Mucosa of descending colon (tissue), 3 donors: ENCODE data around the gene ANKRD33. TPM values are rescaled to one million over a fixed set of nuclear protein-coding genes. Genes with fewer than 3 reads are reported as not detected.

Experiments
- ATAC-seq: fragments of 200-7000 bp; cut with Tn5 transposase; one replicate; pipeline ENCODE4 v1.9.1; 2020; ENCODE audit warnings: mild to moderate bottlenecking, moderate library complexity
- DNase-seq, 3 donors: peaks; one replicate each; pipeline ENCODE4 v3.0.0-alpha.2; 2020
- H3K36me3 ChIP-seq: fragments of 200-600 bp; one replicate; pipeline ENCODE4 v1.8.0; 2021; ENCODE audit warnings: low read depth, mild to moderate bottlenecking
- H3K4me1 ChIP-seq: fragments of 200-600 bp; one replicate; pipeline ENCODE4 v1.8.0; 2021; ENCODE audit warnings: low read depth, mild to moderate bottlenecking
- H3K4me3 ChIP-seq: fragments of 200-600 bp; one replicate; pipeline ENCODE4 v1.8.0; 2021; ENCODE audit warnings: mild to moderate bottlenecking
- H3K9me3 ChIP-seq: fragments of 200-600 bp; one replicate; pipeline ENCODE4 v1.8.0; 2021; ENCODE audit warnings: mild to moderate bottlenecking
- intact Hi-C, 2 donors: fragments of 100-400 bp; cut with DNase I in 1 of 2; cut with micrococcal nuclease in 1 of 2; formaldehyde crosslinking; loops; one replicate each; pipeline versions ENCODE4 v1.11.0 to v1.11.1; 2022; cut with DNase I, micrococcal nuclease
- total RNA-seq, 3 donors: library from RNA; stranded (reverse); fragmentation: NEBNext Ultra II Directional in 2 of 3; extraction: Animal tissue kit (Norgen Biotek cat#: 25700) in 2 of 3; gene quantifications; one replicate each; pipeline versions ENCODE4 v1.2.1 to v1.2.4, GENCODE V29; 2021 to 2023
- TF ChIP-seq, protein P1 (sequence below): fragments of 200-600 bp; IDR thresholded peaks from one replicate; pipeline ENCODE4 v1.8.0; 2022; ENCODE audit warnings: antibody characterized with exemption, mild to moderate bottlenecking
- donor health status: DM: no; HTN: no; CAD: no; lungs with moderate emphysema.
- donor health status: DM: no; HTN: no; CAD: no.
- donor health status: DM: no; HTN: yes; CAD: no.

ANKRD33 gene
- total RNA-seq, 3 donors from 2014 or later, result 0.46 TPM; not detected in 2

DNA sequence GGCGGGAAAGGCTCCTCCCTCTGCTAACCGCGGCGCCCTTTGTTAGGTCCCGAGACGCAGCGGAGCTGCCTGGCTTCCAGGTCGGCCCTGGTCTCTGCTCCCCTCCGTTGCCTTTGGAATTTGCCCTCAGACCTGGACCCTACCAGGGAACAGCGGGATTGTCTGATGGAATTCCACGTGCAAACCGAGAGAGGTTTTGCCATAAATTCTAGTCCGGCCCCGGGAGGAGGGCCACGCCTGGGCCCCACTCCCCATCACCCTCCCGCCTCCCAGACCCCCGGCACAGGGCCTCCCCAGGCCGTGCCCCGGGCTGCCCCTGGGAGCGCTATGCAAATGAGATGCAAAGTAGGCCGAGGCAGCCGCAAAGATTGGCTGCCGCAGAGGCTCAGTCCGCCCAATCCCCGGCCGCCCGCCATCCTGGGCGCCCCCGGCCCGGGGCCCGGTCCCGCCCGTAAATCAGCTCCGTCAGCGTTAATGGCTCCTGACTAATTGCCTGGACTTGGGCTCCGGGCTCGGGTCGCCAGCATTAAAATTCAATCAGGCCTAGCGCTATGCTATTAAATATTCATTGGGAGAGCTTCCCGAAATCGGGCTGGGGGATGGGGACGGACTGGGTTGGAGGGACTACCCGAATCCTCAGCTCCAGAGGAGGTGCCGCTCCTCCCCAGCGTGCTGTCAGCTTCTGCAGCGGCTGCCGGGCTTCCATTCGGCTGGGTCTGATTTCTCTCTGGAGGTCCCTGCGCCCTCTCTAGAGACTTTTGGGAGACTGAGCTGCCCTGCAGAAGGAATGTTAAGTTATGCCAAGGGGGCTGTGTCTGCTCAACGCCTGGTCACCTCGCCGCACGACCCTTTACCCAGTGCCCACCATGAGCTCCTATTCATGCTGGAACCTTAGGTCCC is 23.7 kb upstream of the ANKRD33 start:
- intact Hi-C loops, result no loop called here
- Histone ChIP-seq H3K9me3 (no peaks in the 10 kb centered on the region), H3K36me3 (no peaks in the 10 kb centered on the region), H3K4me1 (peaks cover 12% of the 10 kb centered on the region), H3K4me3 (no peak overlapping the region)
- ATAC-seq, result peak; percentile 57
- no peak for DNase-seq
- TF ChIP-seq, protein P1, sequence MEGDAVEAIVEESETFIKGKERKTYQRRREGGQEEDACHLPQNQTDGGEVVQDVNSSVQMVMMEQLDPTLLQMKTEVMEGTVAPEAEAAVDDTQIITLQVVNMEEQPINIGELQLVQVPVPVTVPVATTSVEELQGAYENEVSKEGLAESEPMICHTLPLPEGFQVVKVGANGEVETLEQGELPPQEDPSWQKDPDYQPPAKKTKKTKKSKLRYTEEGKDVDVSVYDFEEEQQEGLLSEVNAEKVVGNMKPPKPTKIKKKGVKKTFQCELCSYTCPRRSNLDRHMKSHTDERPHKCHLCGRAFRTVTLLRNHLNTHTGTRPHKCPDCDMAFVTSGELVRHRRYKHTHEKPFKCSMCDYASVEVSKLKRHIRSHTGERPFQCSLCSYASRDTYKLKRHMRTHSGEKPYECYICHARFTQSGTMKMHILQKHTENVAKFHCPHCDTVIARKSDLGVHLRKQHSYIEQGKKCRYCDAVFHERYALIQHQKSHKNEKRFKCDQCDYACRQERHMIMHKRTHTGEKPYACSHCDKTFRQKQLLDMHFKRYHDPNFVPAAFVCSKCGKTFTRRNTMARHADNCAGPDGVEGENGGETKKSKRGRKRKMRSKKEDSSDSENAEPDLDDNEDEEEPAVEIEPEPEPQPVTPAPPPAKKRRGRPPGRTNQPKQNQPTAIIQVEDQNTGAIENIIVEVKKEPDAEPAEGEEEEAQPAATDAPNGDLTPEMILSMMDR, result no peak

- ATAC-seq, result no peak
- intact Hi-C loops, result no loop called here
Measured at GRCh38 chr12:51864833-51865670, 22.9 kb upstream of the ANKRD33 start.

DNA sequence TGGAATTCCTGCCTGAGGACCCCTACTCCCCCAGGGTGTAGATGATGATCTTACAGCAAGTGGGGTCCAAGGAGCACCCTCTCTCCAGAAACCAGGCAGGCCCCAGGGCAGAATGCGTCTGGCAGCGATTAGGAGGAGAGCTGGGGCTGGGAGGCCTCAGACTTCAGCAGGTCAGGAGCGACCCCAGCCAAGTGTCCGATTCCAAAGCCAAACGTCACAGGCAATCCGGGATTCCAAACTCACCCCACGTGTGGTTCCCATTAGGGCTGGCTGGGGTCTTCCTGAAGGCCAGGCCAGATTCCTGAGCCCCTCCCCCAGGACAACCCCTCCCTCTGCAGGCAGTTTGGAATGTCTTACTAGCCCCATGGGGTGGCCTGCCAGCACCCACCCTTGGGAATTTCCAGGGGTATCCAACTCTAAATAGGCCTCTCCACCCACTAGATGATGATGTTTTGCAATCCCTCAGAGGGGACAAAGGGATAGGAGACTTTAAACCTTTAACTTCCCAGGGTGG is 22.1 kb upstream of the ANKRD33 start:
- intact Hi-C loops, result no loop called here

More at GRCh38 chr12:51864833-51865670, 22.9 kb upstream of the ANKRD33 start:
- H3K4me3 ChIP-seq, result no peak overlapping the region
- TF ChIP-seq, protein P1, result no peak
- no peaks in the 10 kb centered on the region for H3K36me3 ChIP-seq
- no peaks in the 10 kb centered on the region for H3K9me3 ChIP-seq
- DNase-seq, result no peak
- peaks cover 12% of the 10 kb centered on the region for H3K4me1 ChIP-seq

DNA sequence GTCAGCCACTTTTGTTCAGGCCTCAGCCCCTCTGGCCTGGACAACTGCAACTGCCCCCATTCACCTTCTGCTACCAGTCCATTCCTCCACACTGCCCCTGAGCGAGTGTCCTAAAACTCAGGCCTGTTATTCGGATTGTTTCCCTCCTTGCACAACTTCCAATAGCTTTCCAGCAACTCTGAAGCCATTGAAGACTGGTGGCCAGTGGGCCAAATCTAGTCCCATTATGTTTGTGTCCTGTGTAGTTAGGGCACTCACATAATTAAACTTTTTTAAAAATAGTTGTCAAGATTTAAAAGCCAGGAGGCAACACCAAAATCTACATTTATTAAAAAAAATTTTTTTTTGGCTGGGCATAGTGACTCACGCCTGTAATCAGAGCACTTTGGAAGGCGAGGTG is 21.6 kb upstream of the ANKRD33 start:
- DNase-seq, result no peak
- ATAC-seq, result no peak
- Histone ChIP-seq H3K36me3 (no peaks in the 10 kb centered on the region), H3K9me3 (no peaks in the 10 kb centered on the region), H3K4me1 (peaks cover 12% of the 10 kb centered on the region), H3K4me3 (no peak overlapping the region)
- intact Hi-C loops, result no loop called here
- TF ChIP-seq, protein P1, result no peak

More for the DNA sequence above, 22.1 kb upstream of the ANKRD33 start:
- ATAC-seq (no peak), DNase-seq (no peak)
- H3K4me3 ChIP-seq, result no peak overlapping the region
- TF ChIP-seq, protein P1, result no peak
- peaks cover 12% of the 10 kb centered on the region for H3K4me1 ChIP-seq
- H3K36me3 ChIP-seq, result no peaks in the 10 kb centered on the region
- no peaks in the 10 kb centered on the region for H3K9me3 ChIP-seq

DNA sequence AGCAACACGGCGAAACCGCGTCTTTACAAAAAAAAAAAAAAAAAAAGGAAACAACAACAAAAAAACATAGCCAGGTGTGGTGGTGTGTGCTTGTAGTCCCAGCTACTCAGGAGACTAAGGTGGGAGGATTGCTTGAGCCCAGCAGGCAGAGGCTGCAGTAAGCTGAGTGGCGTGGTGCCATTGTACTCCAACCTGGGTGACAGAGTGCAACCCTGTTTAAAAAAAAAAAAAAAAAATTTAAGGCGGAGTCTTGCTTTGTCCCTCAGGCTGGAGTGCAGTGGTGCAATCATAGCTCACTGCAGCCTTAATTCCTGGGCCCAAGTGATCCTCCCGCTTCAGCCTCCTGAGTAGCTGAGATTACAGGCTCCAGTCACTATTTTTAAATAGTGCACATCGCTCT is 21.1 kb upstream of the ANKRD33 start:
- ATAC-seq (no peak), DNase-seq (peak in 1 of 3 donors; percentile 17)
- TF ChIP-seq, protein P1, result no peak

More for the DNA sequence above, 21.1 kb upstream of the ANKRD33 start:
- intact Hi-C loops, result no loop called here
- Histone ChIP-seq H3K9me3 (no peaks in the 10 kb centered on the region), H3K4me1 (peaks cover 14% of the 10 kb centered on the region), H3K36me3 (no peaks in the 10 kb centered on the region), H3K4me3 (no peak overlapping the region)
